Putamen (tissue), 1 donor: ENCODE measurements around the gene TSC2.

Experiments used
- DNase-seq: peaks from one replicate; pipeline ENCODE4 v3.0.0-alpha.2; 2016; ENCODE audit warnings: low spot score

The TSC2 gene

DNA sequence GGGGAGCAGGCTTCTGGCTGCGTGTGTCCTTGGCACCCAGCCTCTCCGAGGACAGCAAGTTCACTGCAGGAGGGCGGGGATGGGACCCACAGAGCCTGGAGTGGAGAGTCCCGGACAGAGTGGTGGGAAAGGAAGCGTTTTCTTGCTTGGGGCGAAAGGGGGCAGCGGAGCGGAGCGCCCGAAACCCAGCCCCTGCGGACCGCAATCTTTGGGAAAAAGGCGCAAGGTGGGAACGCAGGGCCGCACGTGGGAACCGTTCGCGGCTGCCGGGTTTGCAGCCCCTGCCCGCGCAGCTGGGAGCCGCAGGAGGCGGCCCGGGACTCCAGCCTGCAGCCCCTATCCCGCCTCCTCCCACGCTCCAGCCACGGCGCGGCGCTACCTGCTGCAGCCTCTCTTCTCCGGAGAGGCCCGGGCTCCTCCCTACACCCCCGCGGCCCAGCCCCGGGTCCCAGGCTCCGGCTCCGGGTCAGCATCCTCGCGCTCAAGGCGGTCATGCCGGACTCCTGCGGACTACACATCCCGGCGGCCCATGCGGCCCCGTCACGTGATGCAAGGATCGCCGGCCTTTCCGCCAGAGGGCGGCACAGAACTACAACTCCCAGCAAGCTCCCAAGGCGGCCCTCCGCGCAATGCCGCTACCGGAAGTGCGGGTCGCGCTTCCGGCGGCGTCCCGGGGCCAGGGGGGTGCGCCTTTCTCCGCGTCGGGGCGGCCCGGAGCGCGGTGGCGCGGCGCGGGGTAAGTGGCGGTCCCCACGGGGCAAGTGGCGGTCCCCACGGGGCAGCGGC, at the start of gene TSC2, which contains the start of gene NTHL1:
TSS of gene TSC2 (plus strand) at position 656 of the 786 bp plus-strand sequence. CDS start 631 bp downstream, outside the sequence.
TSS of gene NTHL1 (minus strand) at position 505 of the 786 bp plus-strand sequence. CDS start at position 494, 11 bp downstream.
- peak; percentile 96 for DNase-seq

DNA sequence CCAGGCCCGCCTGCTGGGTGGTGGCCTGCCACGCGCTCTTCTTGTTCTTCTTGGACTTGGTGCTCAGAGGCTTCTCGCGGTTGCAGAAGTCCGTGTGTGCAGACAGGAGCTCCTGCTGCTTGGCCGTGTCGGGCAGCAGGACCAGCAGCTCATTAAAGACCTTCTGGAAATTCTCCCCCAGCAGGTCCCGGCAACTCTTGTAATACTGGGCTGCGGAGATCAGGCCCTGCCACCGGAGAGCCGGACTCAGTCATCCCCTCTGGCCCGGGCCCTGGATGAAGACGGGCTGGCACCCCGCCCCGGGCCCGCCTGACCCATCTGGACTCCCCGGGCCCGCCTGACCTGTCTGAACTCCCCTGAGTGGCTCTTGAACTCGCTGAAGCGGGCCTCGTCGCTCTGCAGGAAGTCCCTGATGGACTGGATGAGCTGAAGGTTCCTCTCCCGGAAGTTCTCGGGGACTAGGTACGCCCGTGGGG, 49.4 kb upstream of the TSC2 start:
- no peak for DNase-seq

DNA sequence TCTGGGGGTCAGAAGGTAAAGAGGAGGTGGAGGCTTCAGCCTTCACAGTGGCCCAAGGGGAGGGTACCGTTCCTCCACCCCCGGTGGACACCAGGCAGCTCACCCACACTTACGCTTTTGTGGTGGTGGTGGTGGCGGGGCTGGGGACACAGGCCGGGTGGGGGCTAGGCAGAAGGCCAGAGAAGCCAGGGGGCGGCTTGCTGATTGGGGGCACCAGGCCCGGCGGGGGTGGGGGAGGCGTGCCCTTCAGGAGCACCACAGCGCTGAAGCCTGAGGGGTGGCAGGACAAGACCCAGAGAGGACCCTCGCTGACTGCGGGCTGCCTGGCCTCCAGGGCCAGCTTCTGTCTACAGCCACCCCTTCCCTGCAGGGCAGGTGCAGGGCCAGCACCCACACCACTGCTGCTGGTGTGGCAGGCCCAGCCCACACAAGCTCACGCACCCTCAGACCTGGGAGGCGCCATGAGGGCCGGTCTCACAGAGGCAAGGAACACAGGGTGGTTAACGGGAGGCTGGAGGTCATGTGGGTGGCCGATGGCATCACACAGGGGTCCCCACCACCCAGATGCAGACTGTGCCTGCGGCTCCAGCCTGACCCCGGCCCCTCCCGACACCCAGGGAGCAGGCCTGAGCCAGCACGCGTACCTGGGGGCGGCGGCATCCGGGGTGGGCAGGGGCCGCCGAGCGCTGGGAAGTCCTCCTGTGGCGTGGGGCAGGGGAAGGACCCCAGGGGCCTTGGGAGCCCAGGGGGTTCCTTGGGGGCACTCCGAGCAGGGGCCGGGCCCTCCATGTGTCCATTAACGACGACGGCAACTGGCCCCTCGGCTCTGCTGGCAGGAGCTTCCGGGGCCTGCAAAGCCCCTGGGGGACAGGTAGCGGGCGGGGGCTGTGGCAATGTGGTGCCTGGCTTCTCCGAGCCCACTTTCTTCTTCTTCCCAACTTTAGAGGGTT, 48.7 kb upstream of the TSC2 start:
- DNase-seq: no peak

DNA sequence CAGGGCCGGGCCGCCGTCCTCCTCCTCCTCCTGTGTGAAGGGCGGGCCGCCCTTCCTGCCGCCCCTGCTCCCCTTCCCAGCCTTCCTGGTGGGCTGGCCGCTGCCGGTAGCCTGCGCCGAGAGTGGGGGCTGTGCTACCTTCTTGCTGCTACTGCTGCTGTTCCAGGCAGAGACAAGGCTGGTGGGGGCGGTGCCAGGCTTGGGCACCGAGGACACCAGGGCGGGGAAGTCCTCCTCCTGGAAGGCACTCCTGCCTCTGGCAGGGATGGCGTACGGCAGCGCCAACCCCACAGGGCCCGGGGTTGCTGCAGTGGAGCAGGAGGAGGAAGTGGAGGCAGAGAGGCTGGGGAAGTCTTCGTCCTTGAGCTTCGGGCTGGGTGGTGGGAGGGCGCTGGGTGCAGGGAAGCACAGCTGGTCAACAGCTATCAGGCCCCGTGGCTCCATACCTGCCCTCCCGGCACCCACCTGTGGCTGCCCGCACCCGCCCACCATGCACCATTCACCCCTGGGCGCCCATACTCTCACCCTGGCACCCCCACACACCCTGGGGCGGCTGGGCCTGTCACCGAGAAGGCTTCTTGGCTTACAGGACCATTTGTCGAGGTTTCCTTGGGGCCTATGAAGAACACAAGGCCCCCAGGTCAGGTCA, 47.8 kb upstream of the TSC2 start:
- no peak for DNase-seq

DNA sequence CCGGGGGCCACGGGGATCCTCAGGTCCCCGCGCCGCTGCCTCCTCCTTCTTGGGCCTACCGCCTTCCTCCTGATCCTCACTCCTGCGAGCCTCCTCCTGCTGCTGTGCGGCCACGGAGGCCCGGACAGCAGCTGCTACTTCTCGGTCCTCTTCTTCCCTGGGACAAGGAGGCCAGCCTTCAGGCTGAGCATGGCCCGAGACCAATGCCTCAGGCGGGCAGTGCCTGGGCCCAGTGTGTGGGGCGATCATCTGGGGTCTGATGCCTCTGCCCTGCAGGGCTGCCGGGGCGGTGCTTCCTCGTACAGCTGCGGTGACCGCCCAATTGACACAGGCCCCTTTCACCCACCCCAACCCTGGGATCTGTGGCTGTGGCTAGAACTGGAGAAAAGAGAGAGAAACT, 46.8 kb upstream of the TSC2 start:
- no peak for DNase-seq

DNA sequence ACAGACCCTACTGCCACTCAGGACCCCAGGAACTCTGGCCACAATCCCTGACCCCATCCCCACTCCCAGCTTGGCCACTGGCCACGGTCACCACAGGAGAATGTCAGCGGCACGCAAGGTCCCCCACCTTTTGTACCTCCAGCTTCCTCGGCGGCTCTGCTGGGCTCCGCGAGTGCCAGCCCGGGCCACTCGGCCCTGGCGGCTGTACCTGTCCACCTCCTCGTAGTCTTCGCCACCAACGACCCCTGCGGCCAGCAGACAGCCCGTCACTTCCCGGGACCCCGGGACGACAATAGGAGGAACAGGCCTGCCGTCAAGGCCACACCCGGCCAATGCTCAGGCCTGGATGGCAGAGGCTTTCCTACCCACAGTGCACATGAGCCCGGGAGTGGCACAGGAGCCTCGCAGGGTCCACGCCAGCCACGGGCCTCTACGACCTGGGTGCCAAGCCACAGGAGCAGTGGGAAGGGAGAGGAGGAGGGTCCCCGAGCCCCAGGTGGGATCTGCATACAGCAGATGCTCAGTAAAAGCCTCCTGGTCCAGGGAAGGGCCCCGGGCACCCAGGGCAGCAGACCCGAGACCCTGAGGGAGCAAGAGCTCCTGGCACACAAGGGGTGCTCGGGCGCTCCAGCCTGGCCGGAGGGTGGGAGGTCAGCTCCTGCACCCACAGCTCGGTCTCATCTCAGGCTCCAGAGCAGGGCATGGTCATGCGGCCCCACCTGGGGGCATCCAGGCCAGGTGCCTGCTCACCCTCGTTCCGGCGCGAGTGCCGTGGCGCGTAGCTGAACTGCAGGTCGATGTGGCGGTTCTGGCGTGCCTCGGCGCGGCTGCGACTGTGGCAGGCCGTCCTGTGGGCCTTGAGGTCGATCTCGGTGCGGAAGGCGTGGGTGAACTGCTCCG, 46.1 kb upstream of the TSC2 start:
- DNase-seq: no peak

DNA sequence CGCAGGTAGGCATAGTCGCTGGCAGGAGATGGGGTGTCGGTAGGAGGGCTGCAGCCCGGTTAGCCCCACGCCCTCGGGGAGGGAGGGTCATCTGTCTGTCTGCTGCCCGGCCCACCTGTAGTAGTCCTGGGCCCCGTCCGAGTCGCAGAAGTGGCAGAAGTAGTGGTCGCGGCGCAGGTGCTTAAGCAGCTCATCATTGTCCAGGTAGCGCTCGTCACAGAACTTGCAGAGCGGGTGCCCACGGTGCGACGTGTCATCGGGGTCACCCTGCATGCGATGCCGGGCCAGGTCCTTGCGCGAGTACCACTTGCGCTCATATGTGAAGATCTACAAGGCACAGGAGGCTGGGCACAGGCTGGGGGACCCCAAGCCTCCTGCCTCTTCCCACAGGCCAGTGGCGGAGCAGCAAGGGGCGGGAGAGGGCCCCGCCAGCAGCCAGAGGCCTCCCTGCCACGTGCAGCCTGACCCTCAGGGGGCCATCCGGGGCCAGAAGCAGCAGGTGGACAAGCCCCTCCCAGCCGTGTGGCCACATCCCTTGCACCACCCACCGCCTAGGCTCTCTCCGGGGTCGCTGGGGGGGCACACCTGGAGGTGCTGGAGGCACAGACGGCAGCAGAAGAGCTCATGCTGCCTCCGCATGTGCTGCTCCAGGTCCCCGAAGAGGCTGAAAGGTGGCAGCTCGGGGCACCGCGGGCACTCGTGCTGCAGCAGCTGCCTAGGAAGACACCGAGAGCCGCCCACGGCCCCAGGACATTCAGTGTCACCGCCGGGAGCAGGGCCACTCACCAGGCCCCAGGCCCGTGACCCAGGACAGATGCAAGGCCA, 45.2 kb upstream of the TSC2 start:
- DNase-seq: no peak

DNA sequence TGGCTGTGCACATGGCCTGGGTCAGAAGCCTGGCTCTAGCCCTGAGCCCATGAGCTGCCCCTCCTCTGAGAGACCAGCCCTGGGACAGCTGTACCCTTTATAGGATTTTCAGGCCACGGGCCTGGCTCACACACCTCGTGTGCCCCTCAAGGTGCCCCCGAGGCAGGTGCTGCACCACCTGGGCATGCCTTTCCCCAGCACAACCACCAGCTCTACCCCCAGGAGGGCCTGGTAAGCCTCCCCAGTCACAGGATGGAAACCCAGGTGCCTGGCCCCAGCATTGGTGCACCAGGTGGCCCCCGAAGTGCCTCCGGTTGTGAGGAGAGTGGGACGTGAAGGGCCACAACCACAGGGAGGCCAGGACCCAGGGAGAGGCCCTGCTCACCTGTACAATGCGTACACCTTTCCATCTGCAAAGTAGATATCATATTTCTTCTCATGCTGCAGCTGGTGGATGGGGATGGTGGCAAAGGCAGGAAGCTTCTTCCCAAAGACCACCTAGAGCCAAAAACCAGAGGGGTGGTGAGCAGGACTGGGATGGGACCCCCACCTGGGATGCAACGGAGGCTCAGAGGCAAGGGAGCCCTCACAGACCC, 44.5 kb upstream of the TSC2 start:
- DNase-seq: no peak

DNA sequence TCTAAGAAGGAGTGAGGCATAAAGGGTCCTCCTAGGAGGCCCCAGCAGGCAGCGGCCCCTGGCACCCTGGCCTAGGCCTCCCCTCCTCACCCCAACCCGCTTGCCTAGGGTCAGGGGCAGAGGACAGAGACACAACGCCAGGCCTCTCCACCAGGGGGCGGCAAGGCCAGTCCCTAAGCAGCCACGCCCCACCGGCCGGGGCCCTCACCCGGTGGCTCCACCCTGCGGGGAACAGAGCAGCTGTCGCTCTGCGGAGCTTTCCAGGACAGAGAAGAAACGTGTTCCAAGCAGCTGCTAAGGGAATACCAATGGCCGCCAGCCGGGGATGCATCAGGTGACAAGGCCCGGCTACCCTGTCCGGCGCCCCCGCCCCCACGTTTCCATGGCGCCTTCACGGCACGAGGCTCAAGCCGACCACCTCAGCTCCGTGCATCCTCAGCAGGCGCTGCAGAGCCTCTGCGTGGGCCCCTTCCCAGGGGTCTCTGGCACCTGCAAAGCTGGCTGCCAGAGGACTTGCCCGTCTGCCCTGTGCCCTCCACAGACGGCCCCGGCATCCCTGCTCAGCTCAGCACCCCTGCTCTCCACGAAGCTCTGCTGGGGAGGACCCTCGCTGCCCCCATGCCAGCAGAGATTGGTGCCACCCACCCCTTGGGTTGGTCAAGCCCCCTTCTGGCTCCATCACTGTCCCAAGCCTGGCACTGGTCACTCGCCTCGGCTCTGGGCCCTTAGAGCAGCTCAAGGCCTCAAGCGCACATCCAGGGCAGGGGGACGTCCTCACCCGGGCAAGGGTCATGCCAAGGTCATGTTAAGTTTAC, 43.8 kb upstream of the TSC2 start:
- DNase-seq: peak; percentile 41

DNA sequence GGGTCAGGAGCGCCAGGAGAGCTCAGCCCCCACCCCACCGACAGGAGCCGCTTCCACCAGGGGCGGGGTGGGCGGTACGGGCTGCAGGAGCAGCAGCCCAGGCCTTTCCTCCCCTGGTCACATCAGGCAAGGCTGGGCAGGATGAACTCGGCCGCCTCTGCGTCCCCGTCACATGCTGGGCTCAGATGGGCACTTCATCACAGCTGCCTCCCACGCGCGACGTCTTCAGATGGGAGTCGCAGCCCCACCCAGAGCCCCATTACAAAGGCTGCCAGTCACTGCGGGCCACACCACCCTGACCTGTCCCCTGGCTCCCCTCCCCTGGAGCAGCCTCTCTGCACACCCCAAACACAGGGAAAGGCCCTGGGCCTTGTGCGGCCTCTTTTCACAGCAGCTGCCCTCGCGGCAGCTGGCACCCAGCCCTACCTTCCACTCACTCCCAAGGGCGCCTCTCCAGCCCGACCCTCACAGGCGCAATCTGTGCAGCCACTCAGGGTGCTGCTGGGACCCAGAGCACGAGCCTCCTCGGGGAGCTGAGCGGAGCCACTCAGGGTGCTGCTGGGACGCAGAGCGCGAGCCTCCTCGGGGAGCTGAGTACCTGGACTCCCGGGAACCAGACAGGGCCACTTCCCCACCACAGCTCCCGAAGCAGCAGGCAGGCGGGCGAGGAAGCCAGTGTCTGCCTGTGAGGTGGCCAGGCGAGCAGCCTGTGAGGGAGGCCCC, 42.8 kb upstream of the TSC2 start:
- DNase-seq: no peak

DNA sequence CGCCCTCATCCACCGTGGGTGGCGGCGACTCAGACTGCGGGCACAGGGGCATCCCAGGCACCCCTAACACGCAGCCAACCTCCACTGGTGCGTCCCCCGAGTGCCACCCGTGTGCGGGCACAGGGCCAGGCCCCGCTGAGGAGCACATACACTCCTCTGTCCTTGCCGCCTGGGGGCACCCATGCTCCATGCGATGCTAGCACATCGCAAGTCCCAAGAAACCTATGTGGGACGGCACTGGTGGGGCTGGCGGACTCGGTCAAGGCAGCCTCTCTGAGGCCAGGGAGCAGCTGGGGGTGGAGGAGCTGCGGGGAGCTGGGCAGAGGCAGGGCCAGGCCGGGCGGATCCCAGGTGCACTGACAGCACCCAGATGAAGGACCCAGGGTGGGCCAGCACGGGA, 42.1 kb upstream of the TSC2 start:
- DNase-seq: no peak

DNA sequence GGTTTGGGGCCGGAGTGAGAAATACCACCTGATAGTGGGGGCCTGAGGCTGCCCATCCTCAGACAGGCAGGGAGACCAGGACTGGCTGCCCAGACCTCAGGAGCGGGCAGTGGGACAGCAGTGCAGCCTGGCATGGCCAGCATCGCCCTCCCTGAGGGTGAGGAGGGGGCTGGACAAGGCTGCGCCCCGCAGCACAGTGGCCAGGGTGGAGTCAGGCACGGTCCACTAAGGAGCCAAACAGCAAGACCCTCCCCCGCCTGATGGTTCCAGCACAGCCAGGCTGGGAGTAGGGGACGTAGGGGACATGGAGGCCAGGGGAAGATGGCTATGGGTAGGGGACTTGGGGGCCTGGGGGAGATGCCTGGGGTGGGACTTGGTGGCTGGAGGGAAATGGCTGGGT, 41.5 kb upstream of the TSC2 start:
- no peak for DNase-seq

DNA sequence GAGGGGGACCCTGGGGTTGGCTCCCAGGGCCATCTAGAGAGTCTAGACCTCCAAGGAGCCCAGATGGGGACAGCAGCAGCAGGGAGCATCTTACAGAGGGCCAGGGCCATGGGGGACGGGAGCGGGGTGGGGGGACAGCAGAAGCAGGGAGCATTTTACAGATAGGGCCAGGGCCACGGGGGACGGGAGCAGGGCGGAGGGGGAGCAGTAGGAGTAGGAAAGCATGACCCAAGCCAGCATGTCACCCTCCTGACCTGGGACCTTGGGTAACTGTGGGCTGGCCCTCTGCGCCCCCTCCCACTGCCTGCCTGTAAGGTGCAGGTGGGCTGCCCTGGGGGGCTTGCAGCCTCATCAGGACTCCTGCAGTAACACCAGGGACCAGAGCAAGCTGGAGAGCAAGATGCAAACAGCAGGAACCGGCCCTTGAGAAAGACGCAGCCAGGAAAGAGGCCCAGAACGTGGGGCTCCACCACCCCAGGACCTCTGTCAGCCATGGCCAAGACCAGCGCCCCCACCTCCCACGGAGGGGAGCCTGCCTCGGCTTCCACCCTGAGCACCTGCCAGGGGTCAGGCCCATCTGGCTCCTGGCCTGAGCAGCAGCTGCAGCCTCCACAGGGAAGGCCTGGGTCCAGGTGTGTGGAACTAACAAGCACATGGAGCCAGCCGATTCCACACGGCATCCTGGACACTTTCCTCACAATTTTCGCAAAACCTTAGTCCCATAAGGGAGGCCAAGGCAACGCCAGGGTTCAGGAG, 40.5 kb upstream of the TSC2 start:
- DNase-seq: no peak

DNA sequence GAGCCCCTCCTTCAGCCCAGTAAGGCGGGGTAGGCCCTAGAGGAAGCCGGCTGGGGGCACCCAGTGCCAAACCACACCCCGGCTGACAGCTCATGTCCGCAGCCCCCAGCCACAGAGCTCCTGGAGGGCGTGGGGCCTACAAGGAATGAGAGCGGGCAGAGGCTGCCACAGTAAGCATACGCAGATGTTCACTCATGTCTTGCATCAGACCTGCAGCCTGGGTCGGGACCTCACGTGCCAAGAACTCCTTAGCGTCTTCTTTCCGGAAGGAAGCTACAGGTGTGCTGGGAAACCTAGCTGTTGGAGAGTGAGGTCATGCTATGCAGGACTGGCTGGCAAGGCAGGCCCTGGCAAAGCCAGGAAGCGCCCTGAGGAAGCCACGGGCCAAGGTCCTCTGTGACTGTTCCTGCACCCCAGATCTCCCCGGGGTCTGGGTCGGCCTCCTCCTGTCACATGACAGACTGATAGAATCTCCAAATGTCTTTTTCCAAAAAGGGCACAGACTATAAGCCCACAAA, 39.7 kb upstream of the TSC2 start:
- no peak for DNase-seq

DNA sequence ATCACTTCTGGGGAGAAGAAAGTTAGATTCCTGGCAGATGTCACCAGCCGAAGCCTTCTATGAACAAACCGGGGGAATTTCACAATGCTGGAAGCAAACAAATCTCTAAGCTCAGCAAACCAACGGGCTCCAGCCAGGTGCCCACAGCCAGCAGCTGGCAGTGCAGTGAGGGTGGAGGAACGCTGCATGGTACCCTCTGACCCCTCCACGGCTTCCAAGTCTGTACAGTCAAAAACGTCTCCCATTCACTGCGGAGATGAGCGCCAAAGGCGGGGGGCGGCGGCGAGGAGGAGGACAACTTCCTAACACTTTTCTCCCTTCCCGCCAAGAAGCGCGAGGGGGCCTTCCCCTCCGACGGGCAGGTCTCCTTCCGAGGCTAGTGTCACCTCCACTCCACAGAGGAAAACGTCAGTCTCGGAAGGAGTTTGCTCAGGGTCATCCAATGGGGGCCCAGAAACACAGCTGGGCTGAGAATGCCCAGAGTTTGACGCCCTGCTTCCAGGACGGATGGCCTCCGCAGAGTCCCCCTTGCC, 39.1 kb upstream of the TSC2 start:
- no peak for DNase-seq

DNA sequence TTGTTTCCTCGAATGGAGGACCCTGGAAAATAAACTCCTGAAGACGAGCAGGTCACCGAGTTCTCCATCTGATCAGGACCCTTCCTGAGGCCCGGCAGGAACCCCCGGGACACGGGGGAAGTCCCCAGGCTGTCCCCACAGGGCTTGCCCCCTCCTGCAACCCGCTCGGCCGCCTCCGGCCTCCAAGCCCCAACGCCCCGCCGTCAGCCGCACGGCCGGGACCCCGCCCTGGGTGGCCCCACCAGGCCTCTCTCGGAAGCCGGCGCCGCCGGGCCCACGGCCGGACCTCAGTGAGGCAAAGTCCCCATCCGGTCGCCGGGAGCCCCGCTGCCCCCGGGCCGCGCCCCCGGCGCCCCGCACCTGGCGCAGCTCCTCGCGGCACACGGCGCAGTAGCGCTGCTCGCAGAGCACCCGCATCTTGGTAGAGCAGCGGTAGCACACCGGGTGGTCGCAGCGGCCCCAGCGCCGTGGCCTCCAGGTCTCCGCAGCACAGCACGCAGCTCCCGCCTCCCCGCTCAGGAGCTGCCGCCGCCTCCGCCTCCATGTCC, 38.5 kb upstream of the TSC2 start:
- DNase-seq: no peak
